Pulmonary artery endothelial cell (primary cell): ENCODE results near the gene LY6G5C. TPM values are rescaled to one million over a fixed set of nuclear protein-coding genes. Genes with fewer than 3 reads are reported as not detected.

Source experiments
- DNase-seq: peaks from one replicate; pipeline ENCODE4 v3.0.0-alpha.2; 2011; ENCODE audit warnings: low read depth, low spot score
- total RNA-seq: library from RNA; depleted of rRNA; stranded (reverse); fragments of >200 nt; gene quantifications from 2 replicates; pipeline ENCODE4 v1.2.3, GENCODE V29; 2014

LY6G5C gene, protein sequence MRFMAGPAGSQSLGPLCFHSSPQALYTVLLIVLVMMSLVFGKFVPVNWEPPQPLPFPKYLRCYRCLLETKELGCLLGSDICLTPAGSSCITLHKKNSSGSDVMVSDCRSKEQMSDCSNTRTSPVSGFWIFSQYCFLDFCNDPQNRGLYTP
- 0.86 and 0.88 TPM in 2 replicates for total RNA-seq

DNA sequence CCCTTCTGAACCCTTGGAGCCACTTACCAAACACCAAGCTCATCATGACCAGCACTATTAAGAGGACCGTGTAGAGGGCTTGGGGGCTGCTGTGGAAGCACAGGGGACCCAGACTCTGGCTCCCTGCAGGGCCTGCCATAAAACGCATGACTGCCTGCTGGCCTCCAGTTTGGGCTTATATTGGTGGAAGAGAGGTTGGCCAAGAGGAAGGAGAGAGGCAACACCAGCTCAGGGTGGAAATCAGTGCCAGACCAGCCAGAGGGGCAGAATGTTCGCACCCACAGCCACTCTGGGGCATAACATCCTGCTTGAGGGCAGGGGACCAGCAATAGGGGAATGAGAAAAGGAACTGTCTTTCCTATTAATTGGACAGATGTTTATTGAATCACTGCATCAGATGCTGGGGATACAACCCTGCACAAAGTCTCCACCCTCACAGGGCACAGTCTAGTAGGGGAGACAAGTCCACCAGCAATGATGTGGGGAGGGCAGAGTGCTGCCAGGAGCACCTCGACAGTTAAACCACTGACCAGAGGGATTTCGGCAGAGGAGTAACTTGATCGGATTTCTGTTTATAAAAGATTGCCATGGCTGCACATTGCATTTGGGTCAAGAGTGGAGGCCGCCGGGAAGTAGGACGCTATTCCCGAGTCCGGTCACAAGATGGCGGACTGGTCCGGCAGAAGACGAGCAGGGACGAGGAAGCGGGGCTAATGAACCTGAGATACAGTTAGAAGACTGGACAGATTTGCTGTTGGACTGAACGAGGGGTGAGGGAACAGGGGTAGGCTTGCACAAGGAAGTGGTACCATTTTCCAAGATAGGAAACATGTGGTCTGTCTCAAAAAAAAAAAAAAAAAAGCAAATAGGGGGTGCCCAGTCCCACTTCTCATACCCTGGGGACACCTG, at the start of gene LY6G5C:
Gene LY6G5C (minus strand): TSS at position 842 of the 909 bp plus-strand sequence. CDS start 694 bp downstream, at position 148.
- DNase-seq: peak; percentile 72

GRCh38 chr6:31729979-31730630, 49.2 kb upstream of the LY6G5C start:
- peak; percentile 80 for DNase-seq

- DNase-seq: peak; percentile 60
These were observed 48.7 kb upstream of the LY6G5C start for GRCh38 chr6:31729515-31729978.

DNA sequence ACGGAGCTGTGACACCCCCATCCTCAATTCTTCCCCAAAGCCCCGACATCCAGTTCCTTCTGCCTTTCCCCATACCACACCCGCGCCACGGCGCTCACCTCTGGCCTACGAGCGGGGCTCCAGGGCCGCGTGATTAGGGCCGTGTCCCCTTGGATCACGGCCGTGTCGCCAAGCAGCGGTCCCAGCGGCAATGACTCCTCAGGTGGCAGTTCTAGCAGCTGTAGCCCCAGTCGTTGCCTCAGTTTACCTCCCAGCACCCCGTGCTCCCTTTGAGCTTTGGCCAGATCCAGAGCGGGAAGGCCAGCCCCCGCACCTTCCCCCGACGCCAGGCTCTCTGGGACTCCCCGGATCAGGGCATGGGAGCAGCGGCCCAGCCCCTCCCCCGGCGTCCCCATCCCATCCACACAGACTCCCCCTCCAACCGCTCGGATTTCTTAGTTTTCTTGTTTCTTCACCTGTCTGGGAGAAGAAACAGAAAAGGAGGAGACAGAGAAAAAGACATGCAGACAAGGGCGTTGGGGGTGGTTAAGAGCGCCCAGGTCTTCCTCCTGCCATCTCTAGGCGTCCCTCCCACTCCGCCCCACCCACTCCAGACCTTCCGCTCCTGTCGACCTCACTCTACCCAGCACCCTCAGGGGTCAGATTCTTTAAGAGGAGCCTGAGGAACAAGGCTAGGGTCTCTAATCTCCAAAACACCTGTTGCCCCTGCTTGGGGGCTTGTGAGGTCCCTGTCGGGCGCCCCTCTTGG, 48.1 kb upstream of the LY6G5C start, which contains the start of gene DDAH2:
Gene DDAH2 (minus strand): TSS at position 533 of the 748 bp plus-strand sequence. CDS start 138 bp downstream, at position 395.
- no peak for DNase-seq

- no peak for DNase-seq
These were observed 47.1 kb upstream of the LY6G5C start for GRCh38 chr6:31727717-31728671.

DNA sequence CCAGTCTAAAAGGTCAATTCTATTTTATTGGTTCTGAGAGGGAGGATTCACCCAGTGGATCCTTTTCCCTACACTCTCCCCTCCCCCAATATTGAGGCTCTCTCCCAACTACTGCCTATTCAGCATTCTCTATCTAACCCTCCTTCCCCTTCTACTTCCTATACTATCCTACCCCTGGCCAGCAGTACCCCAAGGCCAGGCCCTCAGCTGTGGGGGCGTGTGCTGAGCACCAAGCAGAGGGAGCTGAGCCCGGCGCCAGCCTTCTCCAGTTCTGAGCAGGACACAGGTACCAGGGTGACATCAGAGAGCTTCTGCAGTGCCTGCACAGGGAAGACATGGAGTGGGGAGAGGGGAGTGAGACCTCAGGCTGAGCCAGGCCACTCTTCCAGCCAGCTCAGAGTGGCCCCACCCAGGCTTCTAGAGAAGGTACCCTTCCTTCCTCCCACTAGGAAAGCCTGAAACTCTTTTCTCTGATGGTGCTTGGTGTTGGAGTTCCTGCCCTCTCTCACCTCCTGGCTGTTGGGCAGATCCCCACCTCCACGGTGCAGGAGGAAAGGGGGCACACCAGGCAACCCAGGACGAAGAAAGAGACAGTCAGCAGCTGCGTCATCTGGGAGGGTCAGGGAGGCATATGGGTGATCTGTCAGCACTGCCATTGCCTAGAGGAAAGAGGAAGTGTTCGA, 46.3 kb upstream of the LY6G5C start:
- no peak for DNase-seq

- DNase-seq: no peak
These were observed 44.9 kb upstream of the LY6G5C start for GRCh38 chr6:31725502-31726350.

DNA sequence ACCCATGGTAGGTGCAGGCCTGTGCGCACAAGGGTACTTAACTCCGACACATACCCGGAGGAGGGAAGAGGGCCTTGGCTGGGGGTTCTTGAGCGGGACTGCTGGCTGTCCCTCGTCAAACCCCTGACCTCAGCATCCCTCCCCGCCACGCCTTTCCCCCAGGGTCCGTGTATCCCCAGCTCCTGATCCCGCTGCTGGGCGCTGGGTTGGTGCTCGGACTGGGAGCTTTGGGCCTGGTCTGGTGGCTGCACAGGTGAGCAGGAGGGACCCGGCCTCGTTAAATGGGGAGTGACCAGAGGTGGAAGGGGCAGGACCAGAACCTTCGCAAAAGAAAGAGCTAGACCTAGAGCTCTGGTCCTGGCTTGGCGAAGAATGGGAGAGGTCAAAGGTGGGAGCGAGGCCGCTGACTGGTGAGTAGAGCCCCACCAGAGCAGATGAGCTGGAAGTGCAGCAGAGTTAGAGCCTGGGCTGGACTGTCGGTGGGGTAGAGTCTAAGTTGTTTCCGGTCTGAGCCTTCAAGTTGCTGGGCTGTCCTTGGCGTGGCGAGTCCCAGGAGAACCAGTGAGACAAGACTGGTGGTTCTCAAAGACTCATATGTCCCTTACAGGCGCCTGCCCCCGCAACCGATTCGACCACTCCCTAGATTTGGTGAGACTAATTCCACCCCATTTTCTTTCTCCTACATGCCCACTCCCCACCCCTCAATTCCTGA, 43.3 kb upstream of the LY6G5C start:
- DNase-seq: no peak

- DNase-seq: no peak
These were observed 42.5 kb upstream of the LY6G5C start, which contains the start of gene MPIG6B for GRCh38 chr6:31723245-31723979. TSS of gene MPIG6B (plus strand) at chr6:31723373. CDS start at chr6:31723384, 11 bp downstream.

GRCh38 chr6:31722173-31722572, 41.3 kb upstream of the LY6G5C start:
- DNase-seq: no peak

DNA sequence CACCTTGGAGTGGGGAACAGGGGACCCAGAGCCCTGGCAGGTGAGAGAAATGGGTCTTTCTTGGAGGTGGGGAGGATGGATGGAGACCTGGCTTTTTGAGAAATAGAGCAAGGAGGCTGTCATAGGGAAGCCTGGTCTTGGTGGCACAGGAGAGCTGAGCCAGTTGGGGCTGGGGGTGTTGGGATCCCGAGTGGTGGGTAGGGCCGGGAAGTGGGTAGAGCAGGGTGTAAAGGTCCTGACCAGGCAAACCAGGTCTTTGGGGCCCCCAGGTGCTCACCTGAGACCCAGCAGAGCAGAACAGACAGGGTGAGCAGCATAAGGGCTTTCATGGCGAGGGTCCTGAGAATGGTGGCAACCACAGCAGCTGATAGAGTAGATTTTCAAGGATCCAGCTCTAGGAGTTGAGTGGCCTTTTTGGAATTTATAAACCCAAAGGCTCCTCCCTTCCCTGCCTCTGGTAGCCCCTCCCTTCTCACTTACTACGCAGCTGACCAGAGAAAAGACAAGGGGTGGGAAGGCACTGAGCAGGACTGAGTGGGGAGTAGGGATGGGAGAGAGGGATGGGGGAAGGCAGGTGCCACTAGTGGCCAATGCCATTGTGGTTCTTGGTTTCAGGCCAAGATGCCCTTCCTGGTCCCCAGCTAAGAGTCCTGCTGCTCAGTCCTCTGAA, 40.6 kb upstream of the LY6G5C start, which contains the start of gene LY6G6C:
Gene LY6G6C (minus strand): TSS at position 396 of the 670 bp plus-strand sequence. CDS start 67 bp downstream, at position 329.
- DNase-seq: no peak

GRCh38 chr6:31720196-31720770, 39.4 kb upstream of the LY6G5C start:
- no peak for DNase-seq

- DNase-seq: no peak
These were observed 38.1 kb upstream of the LY6G5C start for GRCh38 chr6:31719001-31719400.

DNA sequence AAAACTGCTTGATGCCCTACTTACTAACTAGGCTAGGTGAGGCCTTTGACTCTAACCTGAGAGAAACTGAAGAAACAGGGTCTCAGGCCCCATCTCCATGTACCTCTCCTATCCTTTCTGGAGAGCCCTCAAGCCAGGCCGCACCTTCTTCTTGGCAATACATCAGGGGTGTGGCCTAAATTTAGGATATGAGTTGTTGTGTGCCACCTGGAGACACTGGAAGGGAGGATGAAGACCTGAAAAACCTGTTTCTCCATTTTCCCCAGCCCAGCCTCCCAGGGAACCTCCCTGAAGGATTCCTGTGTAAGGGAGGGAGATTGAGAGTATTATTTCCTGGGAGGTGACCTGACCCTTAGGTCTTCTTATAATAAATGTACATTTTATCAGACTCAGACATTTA, 37.4 kb upstream of the LY6G5C start:
- no peak for DNase-seq

GRCh38 chr6:31717499-31718222, 36.8 kb upstream of the LY6G5C start:
- DNase-seq: no peak
